ENCODE measurements around the gene SMG9. TPM values are rescaled to one million over a fixed set of nuclear protein-coding genes. Genes with fewer than 3 reads are reported as not detected.

The SMG9 gene
- total and polyA plus RNA-seq, 2 of the 4 experiments (the other 2 are of a cell fraction), result 4.8 to 24.3 TPM

GRCh38 chr19:43721469-43722048 lies 33.2 kb downstream of the SMG9 start:
- Histone ChIP-seq H2BK120ac (ENCODE audit: low read depth, low read length) (no peak overlapping the region), H2AK9ac (replicated peaks; ENCODE audit: low read depth, low read length, poor library complexity) (no peak overlapping the region), H3K4me3 (ENCODE audit: insufficient read depth, low read depth, low read length) (no peak overlapping the region), H3K18ac (ENCODE audit: low read depth, low read length) (no peak overlapping the region), H3K4ac (ENCODE audit: low read depth, low read length) (no peak overlapping the region), H2BK20ac (ENCODE audit: low read depth, low read length) (no peak overlapping the region), H2BK15ac (ENCODE audit: low read depth, low read length) (no peak overlapping the region), H4K5ac (ENCODE audit: low read depth, low read length) (no peak overlapping the region), H2AFZ (replicated peaks; ENCODE audit: low read length, poor library complexity) (no peak overlapping the region), H3K27ac (ENCODE audit: insufficient read depth, low read length) (no peak overlapping the region), H2AK5ac (ENCODE audit: low read depth, low read length) (no peak overlapping the region), H3K36me3 (ENCODE audit: control insufficient read depth, insufficient read depth, low read length) (no peaks in the 10 kb centered on the region), H3K56ac (ENCODE audit: extremely low read depth, insufficient read depth, low read length) (no peak overlapping the region), H3K4me1 (ENCODE audit: control insufficient read depth, insufficient read depth, low read length) (no peaks in the 10 kb centered on the region), H4K91ac (ENCODE audit: insufficient read depth, low read depth, low read length) (no peak overlapping the region), H3K14ac (replicated peaks; ENCODE audit: low read depth, low read length) (no peak overlapping the region), H3K9ac (ENCODE audit: low read depth, low read length) (no peak overlapping the region), H3K9me3 (ENCODE audit: control insufficient read depth, insufficient read depth, low read length) (no peaks in the 10 kb centered on the region), H4K20me1 (ENCODE audit: insufficient read depth, low read length) (no peaks in the 10 kb centered on the region), H2BK5ac (ENCODE audit: low read depth, low read length, poor library complexity, severe bottlenecking) (no peak overlapping the region), H3K9me1 (ENCODE audit: insufficient read depth, low read length) (no peaks in the 10 kb centered on the region), H3K23ac (ENCODE audit: low read depth, low read length) (no peak overlapping the region), H4K8ac (ENCODE audit: low read depth in 2 of 2, low read length in 2 of 2) (no peak overlapping the region), H3K79me1 (ENCODE audit: low read depth in 1 of 2, low read length in 2 of 2) (no peaks in the 10 kb centered on the region), H3K4me2 (ENCODE audit: low read depth, low read length) (no peak overlapping the region), H3K27me3 (ENCODE audit: control insufficient read depth, insufficient read depth, low read length) (no peaks in the 10 kb centered on the region)
- in situ Hi-C loops (cut with MboI; ENCODE audit: low sequenced_read_pairs) (no loop called here), dilution Hi-C loops (cut with HindIII; ENCODE audit: low sequenced_read_pairs, unreplicated experiment) (no loop called here), intact Hi-C loops (cut with micrococcal nuclease) (no loop called here)
- POLR2A ChIA-PET (ENCODE audit: unreplicated experiment), result no interaction called here
- no CpG with 5 or more reads among the region's 5 CpGs for WGBS, 2 experiments (ENCODE audit: extremely low coverage in 2 of 2, insufficient read length in 1 of 2)
- no peak for TF ChIP-seq RAD21 (IDR thresholded peaks at IDR 0.05; ENCODE audit: low read length)
- no peak for TF ChIP-seq NFE2L2 (IDR thresholded peaks at IDR 0.05; ENCODE audit: low read depth, low read length)
- no peak for TF ChIP-seq MAFK (IDR thresholded peaks at IDR 0.05; ENCODE audit: low read depth, low read length)
- no peak for TF ChIP-seq FOS (IDR thresholded peaks at IDR 0.05; ENCODE audit: low read depth, low read length)
- no peak for TF ChIP-seq MXI1 (IDR thresholded peaks at IDR 0.05; ENCODE audit: borderline replicate concordance, low read depth, low read length)
- TF ChIP-seq ELK1 (IDR thresholded peaks at IDR 0.05; ENCODE audit: borderline replicate concordance, low read depth, low read length), result no peak
- TF ChIP-seq CHD1 (IDR thresholded peaks at IDR 0.05; ENCODE audit: low read depth, low read length), result no peak
- no peak for TF ChIP-seq MAZ (IDR thresholded peaks at IDR 0.05; ENCODE audit: borderline replicate concordance, low read depth, low read length)
- CTCF ChIA-PET, result interaction anchor here (1.0 to 1.3 kb wide), 2 partner anchors 15 to 38 kb away, joined by 3 read pairs; no protein-coding TSS in a partner anchor
- ATAC-seq (ENCODE audit: low read depth) (no peak), DNase-seq (no peak)
- no TSS peak for BruUV-seq (replicated peaks)
